H9 (cell line): Measurements from ENCODE around the gene PAGR1. TPM values are rescaled to one million over a fixed set of nuclear protein-coding genes. Genes with fewer than 3 reads are reported as not detected.

Source experiments
- DNase-seq: peaks from one replicate; pipeline ENCODE4 v3.0.0-alpha.2; 2017
- H2AFZ ChIP-seq: one replicate; pipeline ENCODE4 v1.6.1; 2013; ENCODE audit warnings: mild to moderate bottlenecking, low read length, control low read depth, moderate library complexity
- H2AK5ac ChIP-seq: 2 replicates; pipeline ENCODE4 v1.6.1; 2013; ENCODE audit warnings: low read length, control low read depth, mixed read lengths; ENCODE audit not compliant: insufficient read length
- H2BK120ac ChIP-seq: one replicate; pipeline ENCODE4 v1.6.1; 2013; ENCODE audit warnings: low read depth, mild to moderate bottlenecking, low read length, control low read depth, inconsistent platforms; ENCODE audit not compliant: poor library complexity, severe bottlenecking
- H2BK12ac ChIP-seq: 2 replicates; pipeline ENCODE4 v1.6.1; 2013; ENCODE audit warnings: low read length, control low read depth, mixed read lengths, low read depth; ENCODE audit not compliant: insufficient read length
- H2BK15ac ChIP-seq: 2 replicates; pipeline ENCODE4 v1.6.1; 2013; ENCODE audit warnings: low read depth, low read length, control low read depth
- H2BK20ac ChIP-seq: one replicate; pipeline ENCODE4 v1.6.1; 2013; ENCODE audit warnings: low read depth, mild to moderate bottlenecking, low read length, control low read depth, inconsistent platforms; ENCODE audit not compliant: poor library complexity, severe bottlenecking
- H2BK5ac ChIP-seq: 2 replicates; pipeline ENCODE4 v1.6.1; 2013; ENCODE audit warnings: low read length, control low read depth, mixed read lengths; ENCODE audit not compliant: insufficient read length
- H3K14ac ChIP-seq: 2 replicates; pipeline ENCODE4 v1.6.1; 2013; ENCODE audit warnings: low read length, control low read depth; ENCODE audit not compliant: insufficient read depth
- H3K18ac ChIP-seq: 2 replicates; pipeline ENCODE4 v1.6.1; 2013; ENCODE audit warnings: low read depth, mild to moderate bottlenecking, mixed read lengths, low read length, control low read depth; ENCODE audit not compliant: insufficient read length
- H3K23ac ChIP-seq: 2 replicates; pipeline ENCODE4 v1.6.1; 2013; ENCODE audit warnings: low read length, control low read depth, mixed read lengths, low read depth; ENCODE audit not compliant: insufficient read length
- H3K23me2 ChIP-seq: 2 replicates; pipeline ENCODE4 v1.6.1; 2013; ENCODE audit warnings: low read depth, mild to moderate bottlenecking, mixed read lengths, low read length, control low read depth; ENCODE audit not compliant: insufficient read length, poor library complexity, severe bottlenecking
- H3K27ac ChIP-seq: 2 replicates; pipeline ENCODE4 v1.5.1; 2013; ENCODE audit warnings: low read length, control low read depth, mixed read lengths, low read depth; ENCODE audit not compliant: insufficient read length
- H3K27me3 ChIP-seq: 2 replicates; pipeline ENCODE4 v1.6.1; 2013; ENCODE audit warnings: low read length, control low read depth, inconsistent platforms; ENCODE audit not compliant: insufficient read depth
- H3K4ac ChIP-seq: 2 replicates; pipeline ENCODE4 v1.6.1; 2013; ENCODE audit warnings: low read depth, mild to moderate bottlenecking, control low read depth, inconsistent platforms, low read length, moderate library complexity
- H3K4me1 ChIP-seq: 2 replicates; pipeline ENCODE4 v1.6.1; 2013; ENCODE audit warnings: low read length, control low read depth, inconsistent platforms; ENCODE audit not compliant: insufficient read depth
- H3K4me2 ChIP-seq: 2 replicates; pipeline ENCODE4 v1.6.1; 2013; ENCODE audit warnings: low read length, control low read depth, mixed read lengths; ENCODE audit not compliant: insufficient read length, insufficient read depth
- H3K56ac ChIP-seq: 2 replicates; pipeline ENCODE4 v1.6.1; 2013; ENCODE audit warnings: low read depth, mild to moderate bottlenecking, mixed read lengths, low read length, control low read depth; ENCODE audit not compliant: insufficient read length
- H3K79me1 ChIP-seq: 2 replicates; pipeline ENCODE4 v1.6.1; 2013; ENCODE audit warnings: low read depth, mild to moderate bottlenecking, moderate library complexity, low read length, control low read depth, inconsistent platforms; ENCODE audit not compliant: insufficient read depth, poor library complexity, severe bottlenecking
- H3K79me2 ChIP-seq: 2 replicates; pipeline ENCODE4 v1.6.1; 2013; ENCODE audit warnings: low read length, control low read depth, inconsistent platforms; ENCODE audit not compliant: insufficient read depth
- H3K9ac ChIP-seq: 2 replicates; pipeline ENCODE4 v1.6.1; 2013; ENCODE audit warnings: low read length, control low read depth, mixed read lengths; ENCODE audit not compliant: insufficient read length; ENCODE audit errors: extremely low read depth
- H3K9me3 ChIP-seq: one replicate; pipeline ENCODE4 v1.6.1; 2013; ENCODE audit warnings: low read depth, low read length, inconsistent platforms; ENCODE audit not compliant: control insufficient read depth
- H3T11ph ChIP-seq: one replicate; pipeline ENCODE4 v1.6.1; 2013; ENCODE audit warnings: mild to moderate bottlenecking, low read length, control low read depth, inconsistent platforms
- H4K20me1 ChIP-seq: one replicate; pipeline ENCODE4 v1.6.1; 2013; ENCODE audit not compliant: control insufficient read depth, insufficient read length, insufficient read depth
- H4K5ac ChIP-seq: 2 replicates; pipeline ENCODE4 v1.6.1; 2013; ENCODE audit warnings: low read depth, mild to moderate bottlenecking, mixed read lengths, low read length, control low read depth; ENCODE audit not compliant: insufficient read length
- H4K8ac ChIP-seq: replicated peaks from 2 replicates; pipeline ENCODE4 v1.6.1; 2013; ENCODE audit warnings: low read length, control low read depth, mixed read lengths, low read depth; ENCODE audit not compliant: insufficient read length
- H4K91ac ChIP-seq: 2 replicates; pipeline ENCODE4 v1.6.1; 2013; ENCODE audit warnings: low read depth, mild to moderate bottlenecking, moderate library complexity, mixed read lengths, low read length, control low read depth; ENCODE audit not compliant: insufficient read length
- H3K27ac Mint-ChIP-seq, 3 experiments: 2 replicates in 2 of 3; 3 replicates in 1 of 3; pipeline ENCODE4 v1.8.0; 2020 to 2021; ENCODE audit warnings: mixed read lengths in 3 of 3, mild to moderate bottlenecking in 1 of 3, moderate library complexity in 1 of 3
- H3K27me3 Mint-ChIP-seq: 2 replicates; pipeline ENCODE4 v1.8.0; 2021; ENCODE audit warnings: low read depth, mild to moderate bottlenecking, moderate library complexity, mixed read lengths
- H3K36me3 Mint-ChIP-seq, 3 experiments: 2 replicates in 2 of 3; 3 replicates in 1 of 3; pipeline ENCODE4 v1.8.0; 2020 to 2021; ENCODE audit warnings: low read depth in 3 of 3, mixed read lengths in 3 of 3; ENCODE audit not compliant: insufficient read depth in 1 of 3
- H3K4me1 Mint-ChIP-seq, 2 experiments: 2 replicates each; pipeline ENCODE4 v1.8.0; 2020; ENCODE audit warnings: mixed read lengths in 2 of 2
- H3K4me3 Mint-ChIP-seq, 2 experiments: 2 replicates in 1 of 2; 3 replicates in 1 of 2; pipeline ENCODE4 v1.8.0; 2020 to 2021; ENCODE audit warnings: mild to moderate bottlenecking in 2 of 2, mixed read lengths in 2 of 2, moderate library complexity in 1 of 2
- H3K9me3 Mint-ChIP-seq, 2 experiments: 2 replicates in 1 of 2; 3 replicates in 1 of 2; pipeline ENCODE4 v1.8.0; 2020; ENCODE audit warnings: mild to moderate bottlenecking in 2 of 2, mixed read lengths in 2 of 2, moderate library complexity in 1 of 2
- CTCF ChIP-seq: fragments of 200-600 bp; sonication (generic); conservative IDR thresholded peaks from 3 replicates; pipeline ENCODE4 v1.8.0; 2021; ENCODE audit warnings: antibody characterized with exemption, mild to moderate bottlenecking
- WGBS: extraction: QIAGEN DNeasy Blood & Tissue Kit; methylation state at CpG from one replicate; pipeline ENCODE4 v1.1.7; 2013; ENCODE audit warnings: missing lambda C conversion rate, low lambda C conversion rate, mixed read lengths; ENCODE audit not compliant: insufficient read length; ENCODE audit errors: extremely low coverage; 5-methylcytosine and 5-hydroxymethylcytosine counted together
- total RNA-seq: library from RNA; stranded (reverse); gene quantifications from 2 replicates; pipeline ENCODE4 v1.2.1, GENCODE V29; 2021

The PAGR1 gene
- total RNA-seq, 1 experiment from 2014 or later, result 65.3 TPM

- H3K4me3 Mint-ChIP-seq, result peak overlapping the region; percentile 97 to 98
- no peaks in the 10 kb centered on the region for H3K27me3 ChIP-seq
- no CpG with 5 or more reads among the region's 31 CpGs for WGBS
- H2AK5ac ChIP-seq, result no peak overlapping the region
- H3K4ac ChIP-seq, result no peak overlapping the region
- no peak for TF ChIP-seq CTCF
- H3T11ph ChIP-seq, result no peak overlapping the region
- H3K56ac ChIP-seq, result no peak overlapping the region
- no peaks in the 10 kb centered on the region for H4K20me1 ChIP-seq
- H3K9me3 ChIP-seq, result no peaks in the 10 kb centered on the region
- H2BK15ac ChIP-seq, result no peak overlapping the region
- peaks cover 20 to 25% of the 10 kb centered on the region in 2 experiments for H3K4me1 Mint-ChIP-seq
- no peak overlapping the region for H3K27ac ChIP-seq
- H3K79me2 ChIP-seq, result peaks cover 36% of the 10 kb centered on the region
- no peak overlapping the region for H2BK12ac ChIP-seq
- peak overlapping the region; percentile 39 to 100 (median 96) for H3K27ac Mint-ChIP-seq
- no peak overlapping the region for H4K91ac ChIP-seq
- no peak overlapping the region for H2AFZ ChIP-seq
- no peaks in the 10 kb centered on the region; the same call in 1 of the 2 replicates for H3K4me1 ChIP-seq
- H2BK20ac ChIP-seq, result no peak overlapping the region
- H3K36me3 Mint-ChIP-seq, result peaks cover 13 to 38% (median 22%) of the 10 kb centered on the region in 3 experiments; a peak in 6 of 7 replicates
- H3K27me3 Mint-ChIP-seq, result peaks cover 5% of the 10 kb centered on the region
- H3K23ac ChIP-seq, result no peak overlapping the region
- H3K9ac ChIP-seq, result peak overlapping the region; percentile 73
- no peak overlapping the region for H3K18ac ChIP-seq
- peak overlapping the region; percentile 64 for H3K4me2 ChIP-seq
- no peak overlapping the region for H4K5ac ChIP-seq
- no peak for DNase-seq
- H3K9me3 Mint-ChIP-seq, result no peaks in the 10 kb centered on the region
- no peak overlapping the region for H2BK120ac ChIP-seq
- peaks cover 7% of the 10 kb centered on the region for H3K79me1 ChIP-seq
- no peak overlapping the region for H3K14ac ChIP-seq
- no peak overlapping the region for H2BK5ac ChIP-seq
- H3K23me2 ChIP-seq, result peaks cover 5% of the 10 kb centered on the region
- H4K8ac ChIP-seq, result no peak overlapping the region
Observed at GRCh38 chr16:29790949-29791844, 24.8 kb upstream of the PAGR1 start.
